Measurements from ENCODE around the gene SPDYE6. TPM values are rescaled to one million over a fixed set of nuclear protein-coding genes. Genes with fewer than 3 reads are reported as not detected.

SPDYE6 gene
- total RNA-seq, 1 donor from 2014 or later, result not detected

DNA sequence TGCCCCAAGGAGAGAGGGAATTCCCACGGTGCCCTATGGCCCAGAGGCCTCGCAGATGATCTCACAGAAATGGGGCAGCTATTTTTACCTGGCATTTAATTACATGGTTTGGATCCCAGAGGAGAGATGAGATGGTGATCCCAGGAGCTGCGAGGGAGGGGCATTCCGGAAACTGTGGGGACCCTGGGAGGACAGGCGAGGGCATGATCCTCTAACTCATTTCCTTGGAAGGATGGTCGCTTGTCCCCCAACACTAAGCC, 60.1 kb downstream of the SPDYE6 start:
- no peaks in the 10 kb centered on the region for H3K36me3 Mint-ChIP-seq (ENCODE audit: unreplicated experiment)
- no peak overlapping the region for H3K27ac Mint-ChIP-seq (ENCODE audit: unreplicated experiment)
- peaks cover 7% of the 10 kb centered on the region for H3K4me1 Mint-ChIP-seq (ENCODE audit: unreplicated experiment)
- no peak overlapping the region for H3K4me3 Mint-ChIP-seq (ENCODE audit: unreplicated experiment)
- DNase-seq (ENCODE audit: extremely low spot score, unreplicated experiment), result no peak
- no peaks in the 10 kb centered on the region for H3K27me3 Mint-ChIP-seq (ENCODE audit: unreplicated experiment)
- no peak for TF ChIP-seq CTCF (IDR thresholded peaks at IDR 0.05)
- no peaks in the 10 kb centered on the region for H3K9me3 Mint-ChIP-seq (ENCODE audit: unreplicated experiment)

Small RNA genes within 50 kb of the gene (microRNA-seq; reads per million reads assigned to microRNA genes)
- gene MIR548O (ENCODE audit: unreplicated experiment), result not detected

Other genes starting within 250 kb of the SPDYE6 start
- gene SH2B2, start 69.6 kb downstream of the SPDYE6 start, total RNA-seq, result 8.3 and 8.9 TPM in 2 replicates
- gene PRKRIP1, start 39.9 kb upstream of the SPDYE6 start, total RNA-seq, result 30.1 and 32.2 TPM in 2 replicates
- 46.3 and 47.8 TPM in 2 replicates for gene ORAI2, start 77.1 kb upstream of the SPDYE6 start, total RNA-seq
- gene ALKBH4, start 108.4 kb upstream of the SPDYE6 start, total RNA-seq, result 11.9 and 13.9 TPM in 2 replicates
- gene LRWD1, start 108.5 kb upstream of the SPDYE6 start, total RNA-seq, result 20.1 and 22.1 TPM in 2 replicates
- 45.2 and 45.4 TPM in 2 replicates for gene POLR2J, start 122.5 kb upstream of the SPDYE6 start, total RNA-seq
- gene RASA4B, start 161.3 kb upstream of the SPDYE6 start, total RNA-seq, result 7.4 and 11.7 TPM in 2 replicates
- 7.9 and 11.0 TPM in 2 replicates for gene UPK3BL2, start 187.3 kb upstream of the SPDYE6 start, total RNA-seq
- gene SPDYE2, start 194.8 kb upstream of the SPDYE6 start, total RNA-seq, result not detected in 2 replicates
- gene POLR2J3, start 216.1 kb upstream of the SPDYE6 start, total RNA-seq, result 24.1 and 27.1 TPM in 2 replicates

Measured in osteocyte (in vitro differentiated cells).